Mononuclear cell (primary cell): ENCODE data around the gene IKBKG. TPM values are rescaled to one million over a fixed set of nuclear protein-coding genes. Genes with fewer than 3 reads are reported as not detected.
"Not testable (repeated sequence)": the region's sequence is repeated elsewhere in the genome, so short reads cannot be mapped to it uniquely, and the experiment has no call there.

ENCODE experiments used
- H3K27me3 ChIP-seq: 2 replicates; pipeline ENCODE4 v1.6.0; 2011; ENCODE audit warnings: low read length, control low read depth; ENCODE audit not compliant: insufficient read depth
- H3K4me1 ChIP-seq: 2 replicates; pipeline ENCODE4 v1.5.1; 2011; ENCODE audit warnings: mild to moderate bottlenecking, low read length, control low read depth; ENCODE audit not compliant: insufficient read depth
- H3K4me3 ChIP-seq: 2 replicates; pipeline ENCODE4 v1.5.1; 2011; ENCODE audit warnings: mild to moderate bottlenecking, low read length, moderate library complexity
- H3K9me3 ChIP-seq: 2 replicates; pipeline ENCODE4 v1.5.1; 2011; ENCODE audit warnings: low read depth, mild to moderate bottlenecking, control low read depth, low read length
- total RNA-seq: library from RNA; depleted of rRNA; stranded (reverse); fragments of >200 nt; gene quantifications from one replicate; pipeline ENCODE4 v1.2.3, GENCODE V29; 2012

Gene IKBKG
- total RNA-seq, 1 donor = 11.8 TPM

GRCh38 chrX:154602766-154603437 lies 55.5 kb downstream of the IKBKG start:
- H3K27me3 ChIP-seq = no peaks in the 10 kb centered on the region
- no peak overlapping the region for H3K4me3 ChIP-seq
- no peaks in the 10 kb centered on the region for H3K4me1 ChIP-seq
- H3K9me3 ChIP-seq = no peaks in the 10 kb centered on the region

GRCh38 chrX:154603438-154604430 lies 56.3 kb downstream of the IKBKG start:
- Histone ChIP-seq H3K4me1 (no peaks in the 10 kb centered on the region), H3K4me3 (no peak overlapping the region), H3K9me3 (no peaks in the 10 kb centered on the region), H3K27me3 (no peaks in the 10 kb centered on the region)

GRCh38 chrX:154605566-154605965 lies 58.1 kb downstream of the IKBKG start:
- Histone ChIP-seq H3K4me1 (no peaks in the 10 kb centered on the region), H3K27me3 (no peaks in the 10 kb centered on the region), H3K4me3 (no peak overlapping the region), H3K9me3 (no peaks in the 10 kb centered on the region)

GRCh38 chrX:154607370-154607769 lies 60.0 kb downstream of the IKBKG start:
- Histone ChIP-seq H3K4me3 (no peak overlapping the region), H3K4me1 (no peaks in the 10 kb centered on the region), H3K9me3 (no peaks in the 10 kb centered on the region), H3K27me3 (no peaks in the 10 kb centered on the region)

GRCh38 chrX:154607976-154608375 lies 60.6 kb downstream of the IKBKG start:
- not testable (repeated sequence) for H3K4me3 ChIP-seq, H3K9me3 ChIP-seq, H3K27me3 ChIP-seq, H3K4me1 ChIP-seq

GRCh38 chrX:154608823-154609222 lies 61.4 kb downstream of the IKBKG start:
- not testable (repeated sequence) for H3K27me3 ChIP-seq, H3K4me1 ChIP-seq, H3K9me3 ChIP-seq, H3K4me3 ChIP-seq

- H3K27me3 ChIP-seq, H3K9me3 ChIP-seq, H3K4me3 ChIP-seq, H3K4me1 ChIP-seq: not testable (repeated sequence)
Measured at GRCh38 chrX:154611146-154611545, 63.7 kb downstream of the IKBKG start.

GRCh38 chrX:154613586-154613985 lies 66.2 kb downstream of the IKBKG start:
- H3K4me1 ChIP-seq, H3K9me3 ChIP-seq, H3K4me3 ChIP-seq, H3K27me3 ChIP-seq: not testable (repeated sequence)

Other genes starting within 250 kb of the IKBKG start
- gene FLNA, start 173.0 kb upstream of the IKBKG start, total RNA-seq = 933 TPM
- 39.3 TPM for gene EMD, start 168.3 kb upstream of the IKBKG start, total RNA-seq
- 8,353 TPM for gene RPL10, start 149.2 kb upstream of the IKBKG start, total RNA-seq
- gene DNASE1L1, start 138.4 kb upstream of the IKBKG start, total RNA-seq = 30.2 TPM
- 33.2 TPM for gene TAFAZZIN, start 136.1 kb upstream of the IKBKG start, total RNA-seq
- gene ATP6AP1, start 118.9 kb upstream of the IKBKG start, total RNA-seq = 47.9 TPM
- 67.6 TPM for gene GDI1, start 110.5 kb upstream of the IKBKG start, total RNA-seq
- 19.1 TPM for gene FAM50A, start 103.5 kb upstream of the IKBKG start, total RNA-seq
- 5.5 TPM for gene PLXNA3, start 89.3 kb upstream of the IKBKG start, total RNA-seq
- 2.6 TPM for gene LAGE3, start 68.3 kb upstream of the IKBKG start, total RNA-seq
- gene UBL4A, start 61.0 kb upstream of the IKBKG start, total RNA-seq = 15.2 TPM
- 15.0 TPM for gene SLC10A3, start 57.0 kb upstream of the IKBKG start, total RNA-seq
- 12.8 TPM for gene FAM3A, start 31.4 kb upstream of the IKBKG start, total RNA-seq
- gene G6PD, start 774 bp upstream of the IKBKG start, total RNA-seq = 32.0 TPM
- gene CTAG1A, start 37.5 kb downstream of the IKBKG start, total RNA-seq = not detected
- gene CTAG1B, start 71.7 kb downstream of the IKBKG start, total RNA-seq = not detected
- gene CTAG2, start 106.0 kb downstream of the IKBKG start, total RNA-seq = not detected
- gene GAB3, start 203.5 kb downstream of the IKBKG start, total RNA-seq = 10.1 TPM
- gene DKC1, start 215.2 kb downstream of the IKBKG start, total RNA-seq = 39.3 TPM